Right ventricle myocardium inferior (tissue), 1 donor: Measurements from ENCODE around the gene DDC. TPM values are rescaled to one million over a fixed set of nuclear protein-coding genes. Genes with fewer than 3 reads are reported as not detected.

Experiments used
- ATAC-seq: fragments of 200-7000 bp; cut with Tn5 transposase; one replicate; pipeline ENCODE4 v1.9.1; 2020; ENCODE audit warnings: mild to moderate bottlenecking, moderate library complexity
- DNase-seq: peaks from one replicate; pipeline ENCODE4 v3.0.0; 2021; ENCODE audit errors: missing footprints
- intact Hi-C: fragments of 100-400 bp; cut with DNase I; formaldehyde crosslinking; loops from one replicate; pipeline ENCODE4 v1.11.0; 2022
- total RNA-seq: library from RNA; stranded (reverse); fragmentation: NEBNext Ultra II Directional; extraction: Animal tissue kit (Norgen Biotek cat#: 25700); gene quantifications from one replicate; pipeline ENCODE4 v1.2.1, GENCODE V29; 2021
- donor health status: DM: no; HTN: yes; CAD: no; lungs with severe emphysema.

The DDC gene
- total RNA-seq, 1 donor from 2014 or later, result not detected

DNA sequence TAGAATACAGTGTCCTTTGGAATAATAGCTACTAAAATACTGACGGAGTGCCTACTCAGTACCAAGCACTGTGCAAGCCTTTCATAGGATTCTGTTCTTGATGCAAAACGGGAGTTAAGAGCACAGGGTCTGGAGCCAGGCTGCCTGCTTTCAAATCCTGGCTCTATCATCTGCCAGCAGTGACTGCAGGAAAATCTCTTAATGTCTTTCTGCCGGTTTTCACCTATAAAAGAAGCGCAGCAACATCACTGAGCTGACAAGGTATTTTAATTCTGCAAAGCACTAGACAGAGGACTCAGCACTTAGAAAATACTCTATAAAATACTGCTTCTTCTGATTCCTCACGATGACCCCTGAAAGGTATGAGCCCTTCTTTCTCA is 115.7 kb downstream of the DDC start:
- intact Hi-C loops, result no loop called here
- ATAC-seq, result no peak
- no peak for DNase-seq

DNA sequence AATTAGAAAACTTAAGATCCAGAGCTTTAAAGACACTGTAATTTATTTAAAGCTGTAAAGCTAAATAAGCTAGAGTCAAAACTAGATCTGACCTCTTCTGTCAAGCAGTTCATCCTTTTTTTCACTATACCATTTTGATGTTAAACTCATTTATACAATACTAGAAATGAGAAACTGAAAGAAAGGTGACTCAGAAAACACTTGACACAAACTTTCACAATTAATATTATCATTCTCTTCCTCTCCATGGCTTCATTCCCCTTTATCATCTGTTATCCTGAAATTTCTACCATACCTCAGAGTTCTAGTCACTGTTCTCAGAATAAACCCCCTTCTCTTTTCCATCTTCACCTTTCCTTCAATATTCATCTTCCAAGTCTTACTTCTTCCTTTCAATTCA is 116.4 kb downstream of the DDC start:
- DNase-seq (no peak), ATAC-seq (no peak)
- intact Hi-C loops, result no loop called here

DNA sequence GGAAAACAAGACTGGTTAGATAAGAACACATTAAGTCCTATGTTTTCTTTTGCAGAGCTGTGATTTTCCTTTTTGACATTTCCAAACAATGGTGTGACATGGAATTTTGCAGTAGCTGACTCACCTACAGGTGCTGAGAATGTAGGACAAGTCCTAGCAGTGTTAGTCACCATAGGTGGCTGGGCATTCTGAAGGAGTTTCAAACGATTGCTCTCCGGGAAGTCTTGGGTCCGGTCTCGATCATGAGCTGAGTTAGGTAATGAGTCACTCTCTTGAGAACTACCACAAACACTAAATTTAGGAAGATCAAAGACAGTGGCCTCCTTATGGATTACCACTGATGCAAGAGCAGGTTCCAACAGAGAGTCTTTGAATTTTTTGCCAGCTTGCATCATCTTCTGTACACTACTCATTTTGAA is 118.7 kb downstream of the DDC start:
- DNase-seq (no peak), ATAC-seq (no peak)
- intact Hi-C loops, result no loop called here

DNA sequence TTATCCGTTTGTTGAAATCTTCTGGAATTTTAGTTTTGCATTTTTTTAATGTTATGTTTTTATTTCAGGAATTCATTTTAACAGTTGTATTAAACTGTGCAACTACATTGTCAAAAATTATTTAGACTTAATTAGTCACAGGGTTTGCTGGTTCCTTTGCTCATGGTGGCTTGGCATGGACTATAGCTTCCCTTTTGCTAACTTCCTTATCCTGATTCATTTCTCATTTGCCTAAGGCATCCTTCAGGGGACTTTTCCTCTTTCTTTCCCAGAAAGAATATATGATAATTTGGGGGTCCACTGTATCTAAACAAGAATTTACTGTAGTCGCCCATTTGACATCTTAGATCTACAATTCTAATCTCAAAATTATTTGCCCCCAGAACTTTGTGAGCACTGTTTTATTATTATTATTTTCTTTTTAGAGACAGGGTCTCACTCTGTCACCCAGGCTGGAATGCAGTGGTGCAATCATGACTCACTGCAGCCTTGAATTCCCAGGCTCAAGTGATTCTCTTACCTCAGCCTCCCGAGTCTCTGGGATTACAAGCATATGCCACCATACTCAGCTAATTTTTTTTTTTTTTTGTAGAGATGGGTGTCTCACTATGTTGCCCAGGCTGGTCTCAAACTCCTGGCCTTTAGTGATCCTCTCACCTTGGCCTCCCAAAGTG is 128.9 kb downstream of the DDC start:
- intact Hi-C loops, result no loop called here
- ATAC-seq (no peak), DNase-seq (no peak)

DNA sequence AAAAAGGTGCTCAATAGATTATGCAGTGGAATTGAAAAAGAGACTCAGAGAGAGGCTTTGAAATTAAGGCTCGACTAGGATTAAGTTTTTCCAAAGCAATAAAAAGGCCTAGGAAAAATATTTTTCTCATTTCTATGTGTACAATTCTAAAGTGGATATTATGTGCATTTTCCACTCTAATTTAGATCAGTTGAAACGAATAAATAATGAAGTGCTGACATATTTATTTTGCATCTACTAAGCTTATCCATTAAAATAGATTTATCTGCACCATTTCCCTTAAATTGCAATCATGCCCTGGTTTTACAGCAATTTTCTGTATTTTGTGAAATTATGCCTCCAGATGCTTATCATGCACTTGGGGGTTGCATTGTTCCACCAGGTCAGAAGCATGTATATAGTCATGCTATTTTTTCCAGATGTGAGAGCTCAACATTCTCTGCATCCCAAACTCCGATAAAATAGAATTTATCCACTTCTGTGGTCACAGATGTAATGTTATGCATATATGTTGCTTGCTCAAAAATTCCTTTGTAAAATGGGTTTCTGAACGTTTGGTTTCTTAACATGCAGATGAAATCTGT is 133.4 kb downstream of the DDC start:
- ATAC-seq, result no peak

DNA sequence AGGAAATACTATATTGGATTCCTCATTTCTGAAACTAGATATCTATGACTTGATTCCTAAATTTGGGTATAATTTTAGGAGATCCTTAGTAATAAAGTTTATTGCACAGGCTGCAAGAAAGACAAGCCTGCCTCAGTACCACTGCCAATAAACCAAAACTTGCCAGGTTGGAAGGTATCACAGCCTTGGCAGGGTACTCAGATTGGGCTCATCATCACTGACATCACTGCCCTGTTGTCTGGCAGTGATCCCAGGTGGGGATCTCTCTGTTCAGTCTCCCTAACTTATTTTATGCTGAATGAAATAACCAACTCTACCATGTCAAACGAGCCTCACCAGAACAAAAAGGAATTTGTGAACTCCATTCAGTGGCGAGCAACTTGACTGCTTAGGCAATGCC is 133.9 kb downstream of the DDC start:
- intact Hi-C loops, result no loop called here
- DNase-seq (no peak), ATAC-seq (no peak)

More for the DNA sequence above, 133.4 kb downstream of the DDC start:
- DNase-seq, result no peak
- intact Hi-C loops, result no loop called here

DNA sequence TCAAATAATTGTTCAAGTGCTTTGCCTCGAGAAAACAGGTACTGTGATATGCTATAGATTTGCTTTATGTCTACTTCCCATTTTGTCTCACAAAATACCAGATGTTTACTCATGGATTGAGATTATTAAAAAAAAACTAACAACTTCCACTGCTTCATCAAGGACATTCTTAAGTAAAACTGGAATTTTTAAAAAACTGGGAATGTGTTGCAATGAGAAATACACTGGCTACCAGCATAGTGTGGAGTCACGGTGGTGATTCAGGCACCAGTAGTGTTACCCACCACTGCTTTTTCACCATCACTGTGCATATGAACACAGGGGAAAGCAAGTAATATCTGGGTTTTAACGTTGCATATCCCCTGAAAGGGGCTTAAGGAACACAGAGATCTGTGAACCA is 136.3 kb downstream of the DDC start:
- no peak for ATAC-seq
- DNase-seq, result no peak
- intact Hi-C loops, result no loop called here

DNA sequence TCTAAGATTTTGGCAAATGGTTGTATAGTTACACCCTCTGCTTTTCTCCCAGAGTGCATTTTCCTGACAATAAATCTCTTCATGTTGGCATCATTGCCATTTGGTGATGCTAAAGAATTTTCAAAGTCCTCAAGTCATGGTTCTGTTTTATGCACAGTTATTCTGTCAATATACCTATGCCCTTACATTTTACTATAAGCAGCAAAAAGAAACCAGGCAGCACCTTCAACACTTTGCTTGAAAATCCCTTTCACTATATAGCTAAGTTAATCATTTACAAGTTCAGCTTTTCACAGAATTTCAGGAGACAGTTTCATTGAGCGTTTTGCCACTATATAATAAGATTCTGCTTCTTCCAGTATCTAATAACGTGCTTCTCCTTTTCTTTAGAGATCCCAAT is 137.7 kb downstream of the DDC start:
- intact Hi-C loops, result no loop called here
- DNase-seq, result no peak
- ATAC-seq, result no peak

DNA sequence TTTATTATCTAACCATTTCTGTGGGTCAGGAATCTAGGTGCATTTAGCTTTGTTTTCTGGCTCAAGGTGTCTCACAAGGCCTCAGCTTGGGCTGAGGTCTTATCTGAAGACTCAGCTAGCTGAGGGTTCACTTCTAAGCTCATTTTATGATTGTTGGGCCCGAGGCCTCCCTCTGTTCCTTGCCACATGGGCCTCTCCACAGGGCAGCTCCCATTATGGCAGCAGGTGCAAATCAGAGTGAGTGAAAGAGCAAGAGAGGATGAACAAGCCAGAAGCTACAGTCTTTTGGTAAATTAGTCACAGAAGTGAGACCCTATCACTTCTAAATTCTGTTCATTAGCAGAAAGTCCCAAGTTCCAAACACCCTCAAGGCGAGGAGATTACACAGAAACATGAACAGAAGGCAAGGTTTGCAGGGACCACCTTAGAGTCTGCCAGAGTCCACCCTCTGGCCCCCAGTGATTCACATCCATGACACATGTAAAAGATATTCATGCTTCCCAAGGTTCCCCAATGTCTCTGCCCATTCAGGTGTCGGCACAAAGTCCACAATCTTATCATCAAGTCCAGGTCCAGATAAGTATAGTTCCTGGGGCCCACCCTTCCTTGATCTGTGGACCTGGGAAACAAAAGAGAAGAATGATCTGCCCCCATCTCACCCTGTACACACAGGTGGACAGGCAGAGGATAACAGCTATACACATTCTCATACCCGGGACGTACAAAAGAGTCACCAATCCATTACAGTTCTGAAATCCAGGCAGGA is 138.7 kb downstream of the DDC start:
- no peak for ATAC-seq
- DNase-seq, result no peak
- intact Hi-C loops, result no loop called here

DNA sequence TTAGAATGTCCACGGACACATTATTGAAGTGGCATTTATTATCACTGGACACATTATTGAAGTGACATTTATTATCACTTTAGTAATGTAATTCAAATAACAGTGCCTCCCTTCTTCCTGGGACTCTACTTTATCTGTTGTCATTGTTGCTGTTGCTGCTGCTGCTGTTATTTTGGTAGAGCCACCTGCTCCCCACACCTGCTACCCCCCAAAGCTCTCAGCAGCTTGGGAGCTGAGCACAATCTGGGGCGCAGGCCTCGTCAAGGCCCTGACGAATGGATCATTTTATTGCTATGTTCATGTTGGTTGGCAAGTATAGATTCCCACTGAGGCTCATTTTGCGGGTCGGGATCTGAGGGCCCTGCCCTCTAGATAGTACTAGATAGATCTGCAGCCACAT is 139.9 kb downstream of the DDC start:
- ATAC-seq (no peak), DNase-seq (no peak)
- intact Hi-C loops, result no loop called here

DNA sequence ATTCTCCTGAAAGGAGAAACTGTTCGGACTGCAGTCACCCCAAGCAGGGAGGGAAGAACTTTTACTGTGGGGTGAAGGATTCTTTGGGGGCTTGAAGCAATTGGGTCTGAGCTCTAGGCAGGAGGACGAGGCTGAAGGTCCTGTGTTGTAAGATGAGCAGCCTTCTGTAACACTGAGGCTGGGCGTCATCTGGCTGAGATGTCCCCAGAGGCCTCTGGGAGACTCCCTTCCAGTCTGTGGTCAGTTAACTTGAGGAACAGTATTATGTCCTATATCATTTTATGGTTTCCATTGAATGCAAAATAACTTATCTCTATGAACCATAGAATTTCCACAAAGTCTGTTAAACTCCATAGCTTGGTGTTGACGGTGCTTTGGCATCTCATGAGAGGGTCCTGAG is 141.3 kb downstream of the DDC start:
- no peak for ATAC-seq
- intact Hi-C loops, result no loop called here
- DNase-seq, result no peak

DNA sequence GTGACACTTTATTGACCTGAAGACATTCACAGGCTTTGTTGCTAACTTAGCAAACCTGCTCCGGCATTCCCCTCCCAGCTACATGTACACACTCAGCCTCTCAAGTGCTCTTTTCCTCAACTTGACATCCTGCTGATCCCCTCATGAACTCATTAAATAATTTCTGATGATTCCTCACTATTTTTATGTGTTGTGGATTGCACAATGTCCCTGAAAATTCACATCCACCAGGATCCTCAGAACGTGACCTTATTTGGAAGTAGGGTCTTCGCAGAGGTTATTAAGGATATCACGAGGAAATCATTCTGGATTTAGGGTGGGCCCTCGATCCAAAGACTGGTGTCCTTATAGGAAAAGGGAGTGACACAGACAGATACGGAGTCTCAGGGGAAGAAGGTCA is 142.3 kb downstream of the DDC start:
- ATAC-seq (no peak), DNase-seq (no peak)
- intact Hi-C loops, result no loop called here

DNA sequence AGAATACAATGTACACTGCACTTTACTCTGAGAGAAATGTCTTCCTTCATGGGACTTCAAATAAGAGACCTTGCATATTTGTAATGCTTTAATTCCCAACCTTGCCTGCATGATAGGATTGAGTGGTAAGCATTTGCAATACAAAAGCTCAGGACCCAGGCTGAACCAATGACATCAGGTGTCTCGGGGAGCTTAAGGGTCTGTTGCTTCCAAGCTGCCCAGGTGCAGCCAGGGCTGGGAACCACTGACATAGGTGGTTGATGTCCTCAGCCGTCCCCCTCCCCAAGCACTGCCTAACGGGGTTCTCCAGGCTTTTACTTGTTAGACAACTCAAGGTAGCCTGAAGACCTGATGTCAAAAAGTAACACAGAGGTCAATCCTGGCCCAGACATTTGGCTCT is 144.2 kb downstream of the DDC start:
- DNase-seq, result no peak
- intact Hi-C loops, result no loop called here
- ATAC-seq, result no peak

DNA sequence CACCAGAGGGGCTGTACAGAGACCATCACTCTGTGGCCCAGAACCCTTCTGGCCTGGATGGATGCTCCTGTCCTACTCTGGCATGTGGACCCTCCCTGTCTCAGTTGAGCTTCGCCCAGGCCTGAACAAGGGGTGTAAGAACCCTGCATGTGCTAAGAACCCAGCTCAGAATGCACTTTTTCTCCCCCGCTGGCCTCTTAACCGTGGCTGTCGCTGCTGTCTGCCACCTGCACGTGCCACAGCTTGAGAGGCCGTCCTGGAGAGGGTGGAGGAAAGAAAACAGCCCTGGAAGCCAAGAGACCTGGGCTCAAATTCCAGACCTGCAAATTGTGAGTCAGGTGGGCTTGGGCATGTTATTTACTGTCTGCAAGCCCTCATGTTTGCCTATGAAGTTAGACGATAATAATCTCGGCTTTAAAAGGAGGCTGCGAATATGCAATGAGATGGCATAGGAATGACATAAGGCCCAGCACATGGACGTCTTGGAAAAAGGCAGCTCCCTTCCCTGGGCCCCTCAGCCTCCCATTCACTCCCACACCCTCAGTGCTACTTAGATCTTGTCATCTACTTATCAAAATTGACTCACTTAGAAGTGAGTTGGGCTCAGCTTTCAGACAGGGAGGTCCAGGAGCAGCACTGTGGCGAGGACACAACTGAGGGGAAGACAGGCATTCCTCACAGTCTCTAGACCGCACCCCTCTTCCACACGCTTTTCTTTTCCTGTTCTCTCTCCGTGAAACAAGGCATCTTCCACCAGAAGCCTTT is 146.5 kb downstream of the DDC start:
- no peak for ATAC-seq

DNA sequence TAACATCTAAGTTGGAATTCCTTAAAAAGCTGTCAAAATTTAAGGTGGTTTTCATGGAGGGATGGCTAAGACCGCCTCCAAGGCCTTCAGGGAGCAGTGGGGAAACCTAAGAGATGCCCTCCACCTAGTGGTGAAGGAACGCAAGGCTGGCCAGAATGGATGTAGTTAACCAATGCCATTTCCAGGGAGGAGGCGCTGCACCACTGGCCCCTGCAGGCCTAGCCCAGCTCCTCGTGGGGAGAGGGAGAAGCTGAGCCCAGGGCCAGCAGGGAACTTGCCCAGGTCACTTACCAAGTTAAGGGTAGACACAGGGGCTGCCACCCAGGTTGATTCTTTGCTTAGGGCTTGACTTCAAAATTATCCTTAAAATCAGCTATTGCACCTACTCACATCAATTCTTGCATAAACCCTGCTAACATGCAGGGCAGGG is 147.1 kb downstream of the DDC start:
- ATAC-seq (peak; percentile 85), DNase-seq (peak; percentile 80)
- intact Hi-C loops, result loop anchor here (5.0 kb wide), 3 partner anchors 211 to 326 kb away; partner anchors contain the start of gene ZPBP

More for the DNA sequence above, 146.5 kb downstream of the DDC start:
- no peak for DNase-seq
- intact Hi-C loops, result loop anchor here (5.0 kb wide), 3 partner anchors 211 to 326 kb away; partner anchors contain the start of gene ZPBP

DNA sequence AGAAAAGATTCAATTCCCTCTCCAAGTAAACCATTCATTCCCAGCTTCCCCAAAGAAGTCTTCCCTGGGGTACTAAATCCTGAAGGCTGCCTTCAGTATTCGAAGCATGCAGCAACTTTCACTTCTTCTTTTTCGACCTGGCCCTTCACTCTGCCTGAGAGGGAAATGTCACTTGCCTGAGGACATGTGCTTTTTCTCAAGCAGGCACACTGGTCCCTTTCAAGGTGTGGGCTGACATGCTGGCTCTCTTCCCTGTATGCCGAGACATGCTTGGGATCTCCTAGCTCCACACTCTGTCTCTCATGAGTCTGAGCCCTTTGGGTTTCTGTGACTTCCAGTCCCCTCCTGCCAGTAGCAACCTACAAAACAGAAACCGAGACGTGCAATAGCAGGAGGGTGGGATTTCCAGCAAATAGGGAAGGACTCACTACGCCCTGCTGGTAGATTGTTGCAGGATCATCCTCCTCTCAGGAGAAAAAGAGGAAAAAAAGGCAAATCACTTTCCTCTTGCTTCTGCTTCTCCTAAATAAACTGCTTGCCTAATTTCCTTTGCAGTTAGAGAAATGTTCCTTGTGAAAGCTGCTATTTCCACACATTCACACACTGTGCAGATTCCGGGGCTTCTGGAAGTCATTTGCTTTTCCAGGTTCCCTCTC is 148.6 kb downstream of the DDC start:
- intact Hi-C loops, result loop anchor here (5.0 kb wide), 3 partner anchors 209 to 324 kb away; partner anchors contain the start of gene ZPBP
- peak; percentile 72 for ATAC-seq
- no peak for DNase-seq

DNA sequence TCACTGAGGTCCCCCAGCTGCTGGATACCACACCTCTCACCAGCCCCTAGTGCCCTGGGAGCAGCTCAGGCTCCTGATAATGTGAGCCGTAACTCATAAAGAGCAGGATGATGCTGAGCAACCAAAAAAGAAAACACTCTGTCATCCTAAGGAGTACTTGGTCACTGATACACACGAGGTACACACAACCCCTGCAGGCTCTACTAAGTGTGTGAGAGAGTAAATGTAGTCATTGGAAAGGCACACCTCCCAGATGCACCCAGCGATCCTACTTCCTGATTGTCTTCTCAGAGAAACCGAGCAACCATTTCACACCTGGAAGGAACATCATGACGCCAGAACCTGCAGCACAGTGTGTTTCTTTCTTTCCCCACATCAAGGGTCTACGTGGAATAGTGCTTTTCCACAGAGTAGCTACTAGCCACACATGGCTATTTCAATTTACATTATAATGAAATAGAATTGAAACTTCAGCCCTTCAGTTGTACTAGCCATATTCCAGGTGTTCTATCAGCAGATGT is 149.3 kb downstream of the DDC start:
- ATAC-seq, result no peak
- no peak for DNase-seq
- intact Hi-C loops, result loop anchor here (5.0 kb wide), 3 partner anchors 209 to 324 kb away; partner anchors contain the start of gene ZPBP

DNA sequence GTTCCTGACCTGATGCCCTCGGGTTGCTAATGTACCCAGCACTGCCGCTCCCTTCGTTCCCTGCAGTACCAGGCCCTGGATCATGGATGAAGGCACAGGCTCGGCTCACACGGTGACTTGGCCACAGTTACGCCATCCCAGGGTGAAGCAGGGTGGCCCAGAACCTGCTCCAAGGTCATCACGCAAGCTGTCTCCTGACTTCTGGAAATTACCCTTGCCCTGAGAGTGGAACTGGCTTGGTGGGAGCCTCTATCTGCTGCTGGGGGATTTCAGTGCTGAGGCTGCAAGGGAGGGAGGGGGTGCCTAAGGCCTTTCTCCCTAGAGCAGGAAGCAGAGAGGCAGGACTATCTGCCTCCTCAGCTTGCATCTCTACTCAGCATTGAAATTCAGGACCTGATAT is 151.6 kb downstream of the DDC start:
- intact Hi-C loops, result no loop called here
- no peak for DNase-seq
- ATAC-seq, result no peak
